IPS DF 6.9 (cell line): ENCODE data around the gene ACOX3.
"Not testable (repeated sequence)": the region's sequence is repeated elsewhere in the genome, so short reads cannot be mapped to it uniquely, and the experiment has no call there.

Experiments used
- DNase-seq: peaks from one replicate; pipeline ENCODE4 v3.0.0-alpha.2; 2013; ENCODE audit warnings: low read depth, low spot score
- H3K27ac ChIP-seq: one replicate; pipeline ENCODE4 v1.5.1; 2013; ENCODE audit warnings: low read length, control low read depth
- H3K27me3 ChIP-seq: 2 replicates; pipeline ENCODE4 v1.6.1; 2013; ENCODE audit warnings: mild to moderate bottlenecking, low read length; ENCODE audit not compliant: control insufficient read depth, insufficient read depth
- H3K36me3 ChIP-seq: 2 replicates; pipeline ENCODE4 v1.6.1; 2013; ENCODE audit warnings: low read length; ENCODE audit not compliant: control insufficient read depth, insufficient read depth
- H3K4me1 ChIP-seq: 2 replicates; pipeline ENCODE4 v1.6.1; 2013; ENCODE audit warnings: low read length; ENCODE audit not compliant: control insufficient read depth, insufficient read depth
- H3K4me3 ChIP-seq: 2 replicates; pipeline ENCODE4 v1.5.1; 2013; ENCODE audit warnings: mild to moderate bottlenecking, low read length
- H3K9me3 ChIP-seq: 2 replicates; pipeline ENCODE4 v1.6.1; 2013; ENCODE audit warnings: low read length, inconsistent platforms; ENCODE audit not compliant: control insufficient read depth, insufficient read depth
- WGBS: extraction: QIAGEN DNeasy Blood & Tissue Kit; methylation state at CpG from one replicate; pipeline ENCODE4 v1.1.7; 2013; ENCODE audit warnings: mixed read lengths, missing lambda C conversion rate; ENCODE audit not compliant: insufficient read length, insufficient coverage; 5-methylcytosine and 5-hydroxymethylcytosine counted together

ACOX3 gene

GRCh38 chr4:8345946-8346814 lies 94.3 kb downstream of the ACOX3 start:
- no CpG with 5 or more reads among the region's 39 CpGs for WGBS
- Histone ChIP-seq H3K36me3 (no peaks in the 10 kb centered on the region; the same call in 1 of the 2 replicates), H3K9me3 (no peaks in the 10 kb centered on the region), H3K4me1 (no peaks in the 10 kb centered on the region; the same call in 1 of the 2 replicates), H3K27ac (no peak overlapping the region), H3K4me3 (no peak overlapping the region), H3K27me3 (no peaks in the 10 kb centered on the region)
- DNase-seq: no peak

DNA sequence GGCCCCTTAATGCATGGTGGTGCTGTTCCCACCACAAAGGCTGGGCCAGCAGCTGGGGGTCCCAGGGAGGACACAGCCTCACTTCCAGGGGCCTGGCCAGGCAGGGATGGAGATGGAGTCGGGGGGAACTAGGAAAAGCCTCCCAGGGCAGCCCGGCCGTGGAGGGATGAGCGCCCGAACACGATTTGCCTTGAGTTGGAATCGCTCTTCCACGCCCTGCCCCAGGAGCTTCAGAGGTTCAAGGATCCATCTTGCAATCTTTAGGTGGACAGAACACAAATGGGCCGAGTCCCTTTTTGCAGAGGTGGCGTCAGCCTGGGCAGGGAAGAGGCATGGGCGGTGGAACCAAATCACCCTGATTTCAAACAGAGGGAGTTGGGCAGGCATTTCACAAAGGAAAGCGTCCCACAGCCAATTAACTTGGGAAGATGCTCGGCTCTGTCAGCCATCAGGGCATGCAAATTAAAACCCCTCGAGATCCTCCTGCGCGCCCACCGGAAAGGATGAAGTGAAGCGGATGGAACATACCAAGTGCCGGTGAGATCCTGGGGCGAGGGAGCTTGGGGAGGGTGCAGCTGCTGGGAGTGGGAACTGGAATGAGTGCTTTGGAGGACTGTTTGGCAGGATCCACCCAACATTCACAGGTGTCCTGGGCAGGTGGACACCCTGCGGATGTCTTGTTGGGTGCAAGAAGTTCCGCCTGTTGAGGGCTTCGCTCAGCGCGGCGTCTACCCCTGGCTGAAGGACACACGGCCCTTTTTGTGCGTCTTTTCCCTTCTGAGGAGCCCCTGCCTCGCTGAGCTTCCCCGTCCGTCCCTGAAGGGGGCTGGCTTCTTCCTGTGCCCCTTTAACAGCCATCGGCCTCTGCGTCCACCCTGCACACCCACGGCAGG lies 95.2 kb downstream of the ACOX3 start:
- WGBS: no CpG with 5 or more reads among the region's 34 CpGs

DNA sequence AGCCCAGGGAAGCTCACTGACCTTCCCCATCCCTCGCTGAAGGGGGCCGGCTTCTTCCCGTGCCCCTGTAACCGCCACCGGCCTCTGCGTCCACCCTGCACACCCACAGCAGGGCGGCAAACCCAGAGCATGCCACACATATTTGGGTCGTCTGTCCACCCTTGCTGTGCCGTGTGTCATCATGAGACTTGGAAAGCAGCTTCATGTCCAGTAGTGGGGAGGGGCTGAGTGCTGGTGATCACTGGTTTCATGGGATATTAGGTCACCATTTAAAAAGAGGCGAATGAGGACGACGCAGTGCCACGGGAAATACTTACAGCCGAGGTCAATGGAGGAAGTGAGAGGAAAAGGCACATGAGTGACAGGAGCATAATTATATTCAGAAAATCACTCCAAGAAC lies 96.1 kb downstream of the ACOX3 start:
- Histone ChIP-seq H3K36me3 (no peaks in the 10 kb centered on the region; the same call in 1 of the 2 replicates), H3K9me3 (no peaks in the 10 kb centered on the region), H3K4me3 (no peak overlapping the region), H3K4me1 (no peaks in the 10 kb centered on the region; the same call in 1 of the 2 replicates), H3K27ac (no peak overlapping the region), H3K27me3 (no peaks in the 10 kb centered on the region)
- DNase-seq: no peak
- WGBS: no CpG with 5 or more reads among the region's 14 CpGs

More for the DNA sequence above, 95.2 kb downstream of the ACOX3 start:
- no peaks in the 10 kb centered on the region for H3K9me3 ChIP-seq
- no peaks in the 10 kb centered on the region; the same call in 1 of the 2 replicates for H3K4me1 ChIP-seq
- no peak overlapping the region for H3K27ac ChIP-seq
- no peak for DNase-seq
- H3K27me3 ChIP-seq: no peaks in the 10 kb centered on the region
- H3K36me3 ChIP-seq: no peaks in the 10 kb centered on the region; the same call in 1 of the 2 replicates
- H3K4me3 ChIP-seq: no peak overlapping the region

GRCh38 chr4:8343967-8344331 lies 96.6 kb downstream of the ACOX3 start:
- Histone ChIP-seq H3K27me3 (no peaks in the 10 kb centered on the region), H3K36me3 (no peaks in the 10 kb centered on the region; the same call in 1 of the 2 replicates), H3K27ac (no peak overlapping the region), H3K4me1 (no peaks in the 10 kb centered on the region; the same call in 1 of the 2 replicates), H3K4me3 (no peak overlapping the region), H3K9me3 (no peaks in the 10 kb centered on the region)
- WGBS: no CpG with 5 or more reads among the region's 11 CpGs
- DNase-seq: no peak

GRCh38 chr4:8343262-8343966 lies 97.1 kb downstream of the ACOX3 start:
- DNase-seq: no peak
- no peak overlapping the region for H3K4me3 ChIP-seq
- no peaks in the 10 kb centered on the region for H3K27me3 ChIP-seq
- no peak overlapping the region for H3K27ac ChIP-seq
- H3K4me1 ChIP-seq: no peaks in the 10 kb centered on the region; the same call in 1 of the 2 replicates
- WGBS: no CpG with 5 or more reads among the region's 28 CpGs
- no peaks in the 10 kb centered on the region for H3K9me3 ChIP-seq
- H3K36me3 ChIP-seq: no peaks in the 10 kb centered on the region; the same call in 1 of the 2 replicates

DNA sequence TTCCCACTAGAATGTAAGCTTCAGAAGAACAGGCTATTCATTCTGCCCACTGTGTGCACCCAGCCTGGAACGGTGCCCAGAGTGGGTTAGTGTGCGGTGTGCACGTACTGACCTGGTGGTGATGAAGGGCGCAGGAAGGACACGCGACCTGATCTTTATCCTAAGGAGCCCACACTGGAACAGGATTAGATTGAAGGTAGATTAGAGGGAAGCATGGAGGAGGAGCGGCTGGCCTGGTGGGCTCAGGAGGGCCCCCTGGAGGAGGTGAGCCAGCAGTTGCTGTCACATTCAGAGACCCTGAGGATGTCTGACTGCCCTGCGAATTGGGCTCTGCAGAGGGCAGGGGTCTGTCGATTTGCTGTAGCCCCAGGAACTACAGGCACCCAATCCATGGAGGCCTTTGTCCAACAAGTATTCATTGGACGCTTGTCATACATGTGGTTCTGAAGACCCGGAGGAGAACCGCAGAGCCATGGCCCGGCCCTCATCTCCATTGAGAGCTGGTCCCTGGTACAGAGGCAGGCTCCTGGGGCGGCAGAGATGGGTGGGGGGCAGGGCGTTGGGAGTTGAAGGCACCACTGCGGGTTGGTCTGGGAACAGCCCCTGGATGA lies 97.8 kb downstream of the ACOX3 start:
- H3K36me3 ChIP-seq: no peaks in the 10 kb centered on the region; the same call in 1 of the 2 replicates
- H3K4me3 ChIP-seq: no peak overlapping the region
- no peaks in the 10 kb centered on the region; the same call in 1 of the 2 replicates for H3K4me1 ChIP-seq
- DNase-seq: no peak
- H3K9me3 ChIP-seq: no peaks in the 10 kb centered on the region
- no peak overlapping the region for H3K27ac ChIP-seq
- no CpG with 5 or more reads among the region's 16 CpGs for WGBS
- H3K27me3 ChIP-seq: no peaks in the 10 kb centered on the region

- DNase-seq: no peak
- Histone ChIP-seq H3K9me3 (no peaks in the 10 kb centered on the region), H3K27me3 (no peaks in the 10 kb centered on the region), H3K4me3 (no peak overlapping the region), H3K36me3 (no peaks in the 10 kb centered on the region; the same call in 1 of the 2 replicates), H3K4me1 (no peaks in the 10 kb centered on the region; the same call in 1 of the 2 replicates), H3K27ac (no peak overlapping the region)
- WGBS: no CpG with 5 or more reads among the region's 10 CpGs
Observed at GRCh38 chr4:8341691-8342090, 98.8 kb downstream of the ACOX3 start.

DNA sequence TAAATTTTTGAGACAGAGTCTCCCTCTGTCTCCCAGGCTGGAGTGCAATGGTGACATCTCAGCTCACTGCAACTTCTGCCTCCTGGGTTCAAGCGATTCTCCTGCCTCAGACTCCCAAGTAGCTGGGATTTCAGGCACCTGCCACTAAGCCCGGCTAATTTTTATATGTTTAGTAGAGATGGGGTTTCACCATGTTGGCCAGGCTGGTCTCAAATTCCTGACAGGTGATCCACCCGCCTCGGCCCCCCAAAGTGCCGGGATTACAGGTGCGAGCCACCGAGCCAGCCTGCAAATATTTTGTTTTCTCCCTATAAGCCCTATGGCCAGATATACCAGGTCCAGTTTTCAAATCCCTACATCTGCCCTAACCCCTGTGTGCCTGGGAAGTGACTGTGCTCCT lies 99.2 kb downstream of the ACOX3 start:
- H3K4me3 ChIP-seq, H3K9me3 ChIP-seq, H3K36me3 ChIP-seq, H3K27ac ChIP-seq, H3K4me1 ChIP-seq, H3K27me3 ChIP-seq, DNase-seq: not testable (repeated sequence)
- no CpG with 5 or more reads among the region's 7 CpGs for WGBS

DNA sequence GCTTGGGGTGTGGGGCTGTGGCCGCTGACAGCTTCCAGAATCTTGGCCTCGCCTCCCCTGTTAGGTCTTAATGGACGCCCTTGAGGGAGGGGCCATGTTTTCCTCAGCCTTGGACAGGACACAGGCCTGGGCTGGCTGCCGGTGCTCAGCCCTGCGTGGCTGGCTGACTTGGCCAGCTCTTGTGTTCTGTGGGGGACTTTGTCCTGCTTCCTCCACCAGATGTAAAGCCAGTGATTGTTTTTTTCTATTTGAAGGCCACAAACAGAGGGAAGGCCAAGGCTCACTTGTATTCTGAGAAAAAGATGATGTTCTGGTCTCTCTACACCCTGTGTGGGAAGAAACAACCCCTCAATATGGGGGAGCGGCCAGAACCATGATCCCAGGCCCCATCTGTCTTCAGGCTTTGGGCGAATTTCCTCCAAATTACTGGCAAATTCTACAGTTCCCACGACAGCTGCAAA lies 99.7 kb downstream of the ACOX3 start:
- H3K27me3 ChIP-seq: no peaks in the 10 kb centered on the region
- no peaks in the 10 kb centered on the region; the same call in 1 of the 2 replicates for H3K36me3 ChIP-seq
- no CpG with 5 or more reads among the region's 8 CpGs for WGBS
- no peak overlapping the region for H3K4me3 ChIP-seq
- no peak overlapping the region for H3K27ac ChIP-seq
- no peaks in the 10 kb centered on the region; the same call in 1 of the 2 replicates for H3K4me1 ChIP-seq
- H3K9me3 ChIP-seq: no peaks in the 10 kb centered on the region
- DNase-seq: no peak
